GM18511 (cell line): Measurements from ENCODE around the gene KIAA0232.
"Not testable (repeated sequence)": the region's sequence is repeated elsewhere in the genome, so short reads cannot be mapped to it uniquely, and the experiment has no call there.

Experiments
- ATAC-seq: cut with Tn5 transposase; IDR thresholded peaks from one replicate; pipeline ENCODE4 v1.9.1; 2021; ENCODE audit warnings: mild to moderate bottlenecking, moderate library complexity; ENCODE audit not compliant: unreplicated experiment

KIAA0232 gene

GRCh38 chr4:6877067-6877466, 94.5 kb downstream of the KIAA0232 start:
- no peak for ATAC-seq

- ATAC-seq: no peak
Observed at GRCh38 chr4:6878451-6879059, 96.0 kb downstream of the KIAA0232 start.

- ATAC-seq: no peak
Observed at GRCh38 chr4:6880691-6881090, 98.2 kb downstream of the KIAA0232 start.

- no peak for ATAC-seq
Observed at GRCh38 chr4:6881908-6882307, 99.4 kb downstream of the KIAA0232 start.

GRCh38 chr4:6884341-6884870, 101.9 kb downstream of the KIAA0232 start:
- ATAC-seq: no peak

- ATAC-seq: no peak
Observed at GRCh38 chr4:6885953-6886557, 103.5 kb downstream of the KIAA0232 start.

- no peak for ATAC-seq
Observed at GRCh38 chr4:6886886-6887285, 104.4 kb downstream of the KIAA0232 start.

- no peak for ATAC-seq
Observed at GRCh38 chr4:6887591-6888371, 105.3 kb downstream of the KIAA0232 start.

GRCh38 chr4:6888506-6889071, 106.1 kb downstream of the KIAA0232 start:
- ATAC-seq: no peak

- ATAC-seq: no peak
Observed at GRCh38 chr4:6889101-6889735, 106.7 kb downstream of the KIAA0232 start.

GRCh38 chr4:6889736-6890324, 107.3 kb downstream of the KIAA0232 start:
- ATAC-seq: no peak

- no peak for ATAC-seq
Observed at GRCh38 chr4:6890358-6890757, 107.8 kb downstream of the KIAA0232 start.

GRCh38 chr4:6890971-6891370, 108.4 kb downstream of the KIAA0232 start:
- not testable (repeated sequence) for ATAC-seq

- peak; percentile 38 for ATAC-seq
Observed at GRCh38 chr4:6891436-6892170, 109.1 kb downstream of the KIAA0232 start.

- ATAC-seq: peak; percentile 61
Observed at GRCh38 chr4:6892190-6892908, 109.8 kb downstream of the KIAA0232 start.

- ATAC-seq: no peak
Observed at GRCh38 chr4:6892909-6893202, 110.3 kb downstream of the KIAA0232 start.

GRCh38 chr4:6893449-6894085, 111.0 kb downstream of the KIAA0232 start:
- ATAC-seq: no peak

- ATAC-seq: no peak
Observed at GRCh38 chr4:6894086-6894478, 111.6 kb downstream of the KIAA0232 start.
